Measurements from ENCODE around the gene JTB.

GRCh38 chr1:153970346-153970745 is 7.1 kb downstream of the JTB start:
- TF ChIP-seq CTCF (conservative IDR thresholded peaks at IDR 0.05; ENCODE audit: low read depth, low read length) (no peak), EZH2 (IDR thresholded peaks at IDR 0.05; ENCODE audit: borderline replicate concordance, low read depth, low read length, poor library complexity, severe bottlenecking) (no peak)

Data from A673 (cell line).